ENCODE data around the gene RPL12.

- TF ChIP-seq EZH2 (IDR thresholded peaks at IDR 0.05): no peak
- TF ChIP-seq POLR2AphosphoS5 (IDR thresholded peaks at IDR 0.05; ENCODE audit: borderline replicate concordance, low read depth, low read length): no peak
Measured at GRCh38 chr9:127479507-127480081, 28.4 kb upstream of the RPL12 start.

All from SK-N-MC (cell line).